ENCODE data around the gene OPN4. TPM values are rescaled to one million over a fixed set of nuclear protein-coding genes. Genes with fewer than 3 reads are reported as not detected.
A peak's percentile ranks its signal among the peaks of the same experiment; 100 is the strongest.

OPN4 gene
- total RNA-seq: not detected
- long read RNA-seq: 0 reads

DNA sequence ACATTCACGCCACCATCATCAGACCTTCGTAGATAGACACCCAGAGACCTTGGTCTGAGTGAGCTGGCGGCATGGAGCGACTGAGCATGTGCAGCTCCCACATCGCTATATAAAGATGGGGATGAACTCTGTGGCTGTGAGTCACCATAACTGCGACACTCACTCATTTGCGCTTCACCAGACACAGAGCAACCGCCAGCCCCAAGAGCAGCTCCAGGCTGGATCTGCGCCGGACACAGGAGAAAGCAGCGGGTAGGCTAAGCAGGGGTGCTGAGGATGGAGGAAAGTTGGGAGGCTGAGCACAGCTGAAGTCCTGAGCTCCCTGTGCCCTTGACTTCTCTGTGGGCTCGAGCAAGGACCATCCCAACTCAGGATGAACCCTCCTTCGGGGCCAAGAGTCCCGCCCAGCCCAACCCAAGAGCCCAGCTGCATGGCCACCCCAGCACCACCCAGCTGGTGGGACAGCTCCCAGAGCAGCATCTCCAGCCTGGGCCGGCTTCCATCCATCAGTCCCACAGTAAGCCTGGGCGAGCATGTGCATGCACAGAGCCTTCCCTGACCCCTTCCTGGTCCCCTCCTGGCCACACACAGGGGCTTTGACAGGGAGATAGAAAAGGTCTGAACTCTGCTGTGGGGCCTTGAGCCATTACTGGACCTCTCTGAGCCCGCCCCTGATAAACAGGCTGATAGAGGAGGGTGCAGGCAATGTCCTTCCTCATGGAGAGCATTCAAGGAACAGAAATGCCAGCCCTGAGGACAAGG, at the start of gene OPN4:
Gene OPN4, plus strand, starts transcription at position 137 of the 762 bp plus-strand sequence. Its CDS starts 237 bp downstream, at position 374.
- Histone ChIP-seq H3K27ac (no peak within 1 kb of the TSS), H3K4me1 (no peaks in the 10 kb centered on the region), H3K4me3 (no peak within 1 kb of the TSS), H3K9me3 (no peaks in the 10 kb centered on the region), H3K36me3 (no peaks in the 10 kb centered on the region), H3K27me3 (no peaks in the 10 kb centered on the region)
- intact Hi-C loops (cut with DNase I): no loop called here
- DNase-seq (peak; percentile 57), ATAC-seq (no peak)
- TF ChIP-seq, protein P1, sequence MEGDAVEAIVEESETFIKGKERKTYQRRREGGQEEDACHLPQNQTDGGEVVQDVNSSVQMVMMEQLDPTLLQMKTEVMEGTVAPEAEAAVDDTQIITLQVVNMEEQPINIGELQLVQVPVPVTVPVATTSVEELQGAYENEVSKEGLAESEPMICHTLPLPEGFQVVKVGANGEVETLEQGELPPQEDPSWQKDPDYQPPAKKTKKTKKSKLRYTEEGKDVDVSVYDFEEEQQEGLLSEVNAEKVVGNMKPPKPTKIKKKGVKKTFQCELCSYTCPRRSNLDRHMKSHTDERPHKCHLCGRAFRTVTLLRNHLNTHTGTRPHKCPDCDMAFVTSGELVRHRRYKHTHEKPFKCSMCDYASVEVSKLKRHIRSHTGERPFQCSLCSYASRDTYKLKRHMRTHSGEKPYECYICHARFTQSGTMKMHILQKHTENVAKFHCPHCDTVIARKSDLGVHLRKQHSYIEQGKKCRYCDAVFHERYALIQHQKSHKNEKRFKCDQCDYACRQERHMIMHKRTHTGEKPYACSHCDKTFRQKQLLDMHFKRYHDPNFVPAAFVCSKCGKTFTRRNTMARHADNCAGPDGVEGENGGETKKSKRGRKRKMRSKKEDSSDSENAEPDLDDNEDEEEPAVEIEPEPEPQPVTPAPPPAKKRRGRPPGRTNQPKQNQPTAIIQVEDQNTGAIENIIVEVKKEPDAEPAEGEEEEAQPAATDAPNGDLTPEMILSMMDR (IDR thresholded peaks at IDR 0.05): no peak

GRCh38 chr10:86607674-86608073, 46.7 kb upstream of the OPN4 start:
- no peaks in the 10 kb centered on the region for H3K4me1 ChIP-seq
- intact Hi-C loops (cut with DNase I): no loop called here
- ATAC-seq (no peak), DNase-seq (no peak)
- H3K4me3 ChIP-seq: no peak overlapping the region
- no peaks in the 10 kb centered on the region for H3K36me3 ChIP-seq
- no peaks in the 10 kb centered on the region for H3K27me3 ChIP-seq
- no peak overlapping the region for H3K27ac ChIP-seq
- H3K9me3 ChIP-seq: peaks cover 9% of the 10 kb centered on the region
- TF ChIP-seq, protein P1 (IDR thresholded peaks at IDR 0.05): no peak

DNA sequence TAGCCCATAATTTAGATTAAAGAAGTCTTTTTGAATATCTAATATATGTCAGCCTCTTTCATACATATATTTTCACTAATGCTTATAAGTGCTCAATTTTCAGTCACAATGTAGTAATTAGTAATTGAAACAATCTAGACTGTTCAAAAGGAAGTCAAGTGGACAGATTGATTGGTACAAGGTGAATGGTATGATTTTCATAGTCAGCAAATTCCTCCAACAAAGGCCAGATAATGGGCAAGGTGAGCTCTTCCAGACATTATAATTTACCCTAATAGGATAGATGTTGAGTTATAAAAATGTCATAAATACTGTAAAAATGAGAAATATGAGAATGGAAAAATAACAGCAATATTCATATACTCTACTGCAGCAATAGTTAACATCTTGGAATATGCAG, 44.4 kb upstream of the OPN4 start:
- no peak for ATAC-seq
- no peak for DNase-seq
- no peak overlapping the region for H3K4me3 ChIP-seq
- TF ChIP-seq, protein P1 (IDR thresholded peaks at IDR 0.05): no peak
- H3K27ac ChIP-seq: no peak overlapping the region
- H3K36me3 ChIP-seq: no peaks in the 10 kb centered on the region
- H3K4me1 ChIP-seq: no peaks in the 10 kb centered on the region
- peaks cover 9% of the 10 kb centered on the region for H3K9me3 ChIP-seq
- H3K27me3 ChIP-seq: no peaks in the 10 kb centered on the region
- intact Hi-C loops (cut with DNase I): no loop called here

DNA sequence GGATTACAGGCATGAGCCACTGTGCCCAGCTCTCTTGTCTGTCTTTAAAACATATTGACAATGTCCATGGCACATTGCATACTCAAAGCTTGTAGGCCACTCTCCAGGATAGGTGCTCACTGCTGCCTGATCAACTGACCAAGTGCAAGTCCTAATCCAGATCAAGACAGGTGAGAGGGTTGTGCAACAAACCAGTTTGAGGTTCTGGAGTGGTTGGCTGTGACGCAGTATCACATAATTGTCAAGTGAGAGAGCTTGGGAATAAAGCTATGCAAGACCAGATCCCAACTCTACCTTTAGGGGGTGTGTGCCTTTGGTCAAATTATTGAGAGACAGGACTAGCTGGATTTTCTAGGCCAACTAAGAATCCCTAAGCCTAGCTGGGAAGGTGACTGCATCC, 43.0 kb upstream of the OPN4 start:
- intact Hi-C loops (cut with DNase I): no loop called here
- no peak for DNase-seq
- peak; percentile 79 for ATAC-seq

DNA sequence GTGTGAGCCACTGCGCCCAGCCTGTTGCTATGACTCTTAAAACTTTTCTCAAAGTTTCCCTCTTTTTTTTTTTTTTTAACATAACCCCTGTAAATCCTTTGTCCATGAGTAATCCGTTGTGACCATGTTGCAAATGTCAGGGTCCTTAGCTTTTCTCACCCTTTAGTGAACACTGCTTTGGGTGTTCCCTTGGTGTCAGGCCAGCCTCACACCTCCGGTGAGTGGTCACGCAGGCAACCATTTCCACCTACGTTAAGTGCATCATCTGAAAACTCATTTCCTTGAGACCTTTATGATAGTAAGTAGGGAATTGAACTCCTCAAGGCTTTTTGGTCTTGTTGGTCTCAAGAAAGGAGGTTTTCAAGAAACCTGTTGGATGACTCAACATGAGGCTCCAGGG, 41.3 kb upstream of the OPN4 start:
- ATAC-seq (no peak), DNase-seq (no peak)
- no peaks in the 10 kb centered on the region for H3K9me3 ChIP-seq
- H3K27me3 ChIP-seq: no peaks in the 10 kb centered on the region
- H3K27ac ChIP-seq: no peak overlapping the region
- H3K4me3 ChIP-seq: no peak overlapping the region
- no peaks in the 10 kb centered on the region for H3K4me1 ChIP-seq
- TF ChIP-seq, protein P1 (IDR thresholded peaks at IDR 0.05): no peak
- intact Hi-C loops (cut with DNase I): no loop called here
- H3K36me3 ChIP-seq: no peaks in the 10 kb centered on the region

More for the DNA sequence above, 43.0 kb upstream of the OPN4 start:
- no peaks in the 10 kb centered on the region for H3K9me3 ChIP-seq
- no peaks in the 10 kb centered on the region for H3K4me1 ChIP-seq
- no peaks in the 10 kb centered on the region for H3K36me3 ChIP-seq
- H3K27me3 ChIP-seq: no peaks in the 10 kb centered on the region
- TF ChIP-seq, protein P1 (IDR thresholded peaks at IDR 0.05): no peak
- no peak overlapping the region for H3K4me3 ChIP-seq
- no peak overlapping the region for H3K27ac ChIP-seq

Measured in upper lobe of right lung (tissue), 1 donor.